ENCODE measurements around the gene OR4K1. TPM values are rescaled to one million over a fixed set of nuclear protein-coding genes. Genes with fewer than 3 reads are reported as not detected.

OR4K1 gene
- total and polyA plus RNA-seq, 4 donors = not detected

DNA sequence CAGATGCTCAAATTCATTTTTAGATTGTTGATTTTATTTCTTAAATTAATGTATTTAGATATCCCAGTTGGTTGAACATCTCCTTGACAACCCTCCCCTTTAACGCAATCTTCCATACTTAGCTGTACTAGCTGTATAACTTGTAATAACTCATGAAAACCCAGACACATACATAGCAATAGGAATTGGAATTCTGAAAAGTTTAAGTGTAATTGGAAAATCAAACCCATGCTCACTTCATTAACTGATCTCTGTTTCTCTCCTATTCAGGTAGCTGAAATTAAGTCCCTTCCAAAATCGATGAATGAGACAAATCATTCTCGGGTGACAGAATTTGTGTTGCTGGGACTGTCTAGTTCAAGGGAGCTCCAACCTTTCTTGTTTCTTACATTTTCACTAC lies 44.6 kb downstream of the OR4K1 start, which contains the start of gene OR4K15:
Gene OR4K15, plus strand, starts transcription at position 301 of the 400 bp plus-strand sequence. Its CDS starts 0 bp downstream, at position 301.
- no peak within 1 kb of the TSS for H3K27ac ChIP-seq (ENCODE audit: low read depth in 1 of 2, low read length in 1 of 2)
- H3K36me3 ChIP-seq (ENCODE audit: control insufficient read depth in 4 of 4, insufficient read depth in 4 of 4, low read length in 4 of 4) = no peaks in the 10 kb centered on the region
- ATAC-seq (ENCODE audit: insufficient read depth, low FRiP score) = no peak
- no peaks in the 10 kb centered on the region for H3K27me3 ChIP-seq (ENCODE audit: control insufficient read depth in 3 of 3, insufficient read depth in 3 of 3, low read length in 2 of 3)
- H3K4me1 ChIP-seq (ENCODE audit: control insufficient read depth in 5 of 5, insufficient read depth in 5 of 5, low read length in 5 of 5) = no peaks in the 10 kb centered on the region
- no peak for DNase-seq
- TF ChIP-seq, protein P1, sequence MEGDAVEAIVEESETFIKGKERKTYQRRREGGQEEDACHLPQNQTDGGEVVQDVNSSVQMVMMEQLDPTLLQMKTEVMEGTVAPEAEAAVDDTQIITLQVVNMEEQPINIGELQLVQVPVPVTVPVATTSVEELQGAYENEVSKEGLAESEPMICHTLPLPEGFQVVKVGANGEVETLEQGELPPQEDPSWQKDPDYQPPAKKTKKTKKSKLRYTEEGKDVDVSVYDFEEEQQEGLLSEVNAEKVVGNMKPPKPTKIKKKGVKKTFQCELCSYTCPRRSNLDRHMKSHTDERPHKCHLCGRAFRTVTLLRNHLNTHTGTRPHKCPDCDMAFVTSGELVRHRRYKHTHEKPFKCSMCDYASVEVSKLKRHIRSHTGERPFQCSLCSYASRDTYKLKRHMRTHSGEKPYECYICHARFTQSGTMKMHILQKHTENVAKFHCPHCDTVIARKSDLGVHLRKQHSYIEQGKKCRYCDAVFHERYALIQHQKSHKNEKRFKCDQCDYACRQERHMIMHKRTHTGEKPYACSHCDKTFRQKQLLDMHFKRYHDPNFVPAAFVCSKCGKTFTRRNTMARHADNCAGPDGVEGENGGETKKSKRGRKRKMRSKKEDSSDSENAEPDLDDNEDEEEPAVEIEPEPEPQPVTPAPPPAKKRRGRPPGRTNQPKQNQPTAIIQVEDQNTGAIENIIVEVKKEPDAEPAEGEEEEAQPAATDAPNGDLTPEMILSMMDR (IDR thresholded peaks at IDR 0.05; ENCODE audit: control extremely low read depth, extremely low read depth) = no peak
- 94 to 97% methylated on average over 3 of the region's 3 CpGs for WGBS, 2 donors
- H3K9me3 ChIP-seq (ENCODE audit: control insufficient read depth in 4 of 4, insufficient read depth in 3 of 4, low read length in 3 of 4) = no peaks in the 10 kb centered on the region
- H3K9ac ChIP-seq (ENCODE audit: insufficient read depth in 1 of 2, low read length in 2 of 2) = no peak within 1 kb of the TSS
- H3K4me3 ChIP-seq = no peak within 1 kb of the TSS

Other genes with a start within 250 kb of the OR4K1 start
- gene OR11H2, start 217.0 kb upstream of the OR4K1 start, total RNA-seq = not detected
- gene OR11H2, start 217.0 kb upstream of the OR4K1 start, polyA plus RNA-seq = not detected
- gene OR4Q3, start 187.3 kb upstream of the OR4K1 start, total RNA-seq = not detected
- gene OR4Q3, start 187.3 kb upstream of the OR4K1 start, polyA plus RNA-seq = not detected
- not detected for gene OR4M1, start 157.4 kb upstream of the OR4K1 start, total RNA-seq
- not detected for gene OR4M1, start 157.4 kb upstream of the OR4K1 start, polyA plus RNA-seq
- gene OR4N2, start 127.1 kb upstream of the OR4K1 start, total RNA-seq = not detected
- under 1 TPM in 1 of 2 donors, not detected in 1; 0.02 TPM for gene OR4N2, start 127.1 kb upstream of the OR4K1 start, polyA plus RNA-seq
- gene OR4K2, start 55.8 kb upstream of the OR4K1 start, total RNA-seq = not detected
- not detected for gene OR4K2, start 55.8 kb upstream of the OR4K1 start, polyA plus RNA-seq
- not detected for gene OR4K5, start 10.3 kb upstream of the OR4K1 start, total RNA-seq
- not detected for gene OR4K5, start 10.3 kb upstream of the OR4K1 start, polyA plus RNA-seq
- not detected for gene OR4K15, start 44.7 kb downstream of the OR4K1 start, total RNA-seq
- gene OR4K15, start 44.7 kb downstream of the OR4K1 start, polyA plus RNA-seq = not detected
- not detected for gene OR4Q2, start 71.2 kb downstream of the OR4K1 start, total RNA-seq
- gene OR4Q2, start 71.2 kb downstream of the OR4K1 start, polyA plus RNA-seq = not detected
- not detected for gene OR4K14, start 88.4 kb downstream of the OR4K1 start, total RNA-seq
- gene OR4K14, start 88.4 kb downstream of the OR4K1 start, polyA plus RNA-seq = not detected
- gene OR4K13, start 105.1 kb downstream of the OR4K1 start, total RNA-seq = under 1 TPM in 1 of 2 donors, not detected in 1; 0.06 TPM
- gene OR4K13, start 105.1 kb downstream of the OR4K1 start, polyA plus RNA-seq = not detected
- gene OR4L1, start 129.1 kb downstream of the OR4K1 start, total RNA-seq = not detected
- gene OR4L1, start 129.1 kb downstream of the OR4K1 start, polyA plus RNA-seq = not detected
- gene OR4K17, start 179.8 kb downstream of the OR4K1 start, total RNA-seq = not detected
- not detected for gene OR4K17, start 179.8 kb downstream of the OR4K1 start, polyA plus RNA-seq
- gene OR4N5, start 207.9 kb downstream of the OR4K1 start, total RNA-seq = not detected
- not detected for gene OR4N5, start 207.9 kb downstream of the OR4K1 start, polyA plus RNA-seq